ENCODE results near the gene OCA2. TPM values are rescaled to one million over a fixed set of nuclear protein-coding genes. Genes with fewer than 3 reads are reported as not detected.

Gene OCA2
- total RNA-seq, 1 experiment from 2014 or later = 0.13 TPM

- intact Hi-C loops (cut with micrococcal nuclease; ENCODE audit: unreplicated experiment) (no loop called here), in situ Hi-C loops (cut with HindIII; ENCODE audit: low pct_unique_long_range_greater_than_20kb, low sequenced_read_pairs) (no loop called here)
- Histone ChIP-seq H3K27ac (ENCODE audit: low read length) (no peak overlapping the region), H3K27me3 (ENCODE audit: control insufficient read depth, insufficient read depth, low read length) (no peaks in the 10 kb centered on the region), H3K4me1 (ENCODE audit: control insufficient read depth, insufficient read depth, low read length) (no peaks in the 10 kb centered on the region), H3K9me3 (ENCODE audit: control insufficient read depth, insufficient read depth, low read depth, low read length) (0 out of 2 replicates have a peak, but pooled peaks cover 5% of the 10 kb centered on the region), H3K36me3 (ENCODE audit: control insufficient read depth, insufficient read depth, low read length) (no peaks in the 10 kb centered on the region), H3K4me3 (ENCODE audit: low read depth in 2 of 2, low read length in 2 of 2) (no peak overlapping the region)
- BruUV-seq (replicated peaks) = no TSS peak
- no peak for DNase-seq (ENCODE audit: low read depth, low spot score)
- ChIA-PET CTCF (no interaction called here), POLR2A (no interaction called here)
- no peak for ATAC-seq
- TF ChIP-seq POLR2AphosphoS5 (IDR thresholded peaks at IDR 0.05; ENCODE audit: low read depth, low read length) (no peak), CTCF (IDR thresholded peaks at IDR 0.05) (no peak), TCF7L2 (IDR thresholded peaks at IDR 0.05; ENCODE audit: low read depth, low read length) (no peak), SIN3A (IDR thresholded peaks at IDR 0.05; ENCODE audit: borderline replicate concordance, insufficient read depth, low read depth, low read length) (no peak)
- TF ChIP-seq, protein P1, sequence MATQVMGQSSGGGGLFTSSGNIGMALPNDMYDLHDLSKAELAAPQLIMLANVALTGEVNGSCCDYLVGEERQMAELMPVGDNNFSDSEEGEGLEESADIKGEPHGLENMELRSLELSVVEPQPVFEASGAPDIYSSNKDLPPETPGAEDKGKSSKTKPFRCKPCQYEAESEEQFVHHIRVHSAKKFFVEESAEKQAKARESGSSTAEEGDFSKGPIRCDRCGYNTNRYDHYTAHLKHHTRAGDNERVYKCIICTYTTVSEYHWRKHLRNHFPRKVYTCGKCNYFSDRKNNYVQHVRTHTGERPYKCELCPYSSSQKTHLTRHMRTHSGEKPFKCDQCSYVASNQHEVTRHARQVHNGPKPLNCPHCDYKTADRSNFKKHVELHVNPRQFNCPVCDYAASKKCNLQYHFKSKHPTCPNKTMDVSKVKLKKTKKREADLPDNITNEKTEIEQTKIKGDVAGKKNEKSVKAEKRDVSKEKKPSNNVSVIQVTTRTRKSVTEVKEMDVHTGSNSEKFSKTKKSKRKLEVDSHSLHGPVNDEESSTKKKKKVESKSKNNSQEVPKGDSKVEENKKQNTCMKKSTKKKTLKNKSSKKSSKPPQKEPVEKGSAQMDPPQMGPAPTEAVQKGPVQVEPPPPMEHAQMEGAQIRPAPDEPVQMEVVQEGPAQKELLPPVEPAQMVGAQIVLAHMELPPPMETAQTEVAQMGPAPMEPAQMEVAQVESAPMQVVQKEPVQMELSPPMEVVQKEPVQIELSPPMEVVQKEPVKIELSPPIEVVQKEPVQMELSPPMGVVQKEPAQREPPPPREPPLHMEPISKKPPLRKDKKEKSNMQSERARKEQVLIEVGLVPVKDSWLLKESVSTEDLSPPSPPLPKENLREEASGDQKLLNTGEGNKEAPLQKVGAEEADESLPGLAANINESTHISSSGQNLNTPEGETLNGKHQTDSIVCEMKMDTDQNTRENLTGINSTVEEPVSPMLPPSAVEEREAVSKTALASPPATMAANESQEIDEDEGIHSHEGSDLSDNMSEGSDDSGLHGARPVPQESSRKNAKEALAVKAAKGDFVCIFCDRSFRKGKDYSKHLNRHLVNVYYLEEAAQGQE (IDR thresholded peaks at IDR 0.05; ENCODE audit: insufficient read depth in 1 of 2, low read depth in 2 of 2, low read length in 1 of 2) = no peak
Measured at GRCh38 chr15:27863000-27863399, 236.1 kb downstream of the OCA2 start.

DNA sequence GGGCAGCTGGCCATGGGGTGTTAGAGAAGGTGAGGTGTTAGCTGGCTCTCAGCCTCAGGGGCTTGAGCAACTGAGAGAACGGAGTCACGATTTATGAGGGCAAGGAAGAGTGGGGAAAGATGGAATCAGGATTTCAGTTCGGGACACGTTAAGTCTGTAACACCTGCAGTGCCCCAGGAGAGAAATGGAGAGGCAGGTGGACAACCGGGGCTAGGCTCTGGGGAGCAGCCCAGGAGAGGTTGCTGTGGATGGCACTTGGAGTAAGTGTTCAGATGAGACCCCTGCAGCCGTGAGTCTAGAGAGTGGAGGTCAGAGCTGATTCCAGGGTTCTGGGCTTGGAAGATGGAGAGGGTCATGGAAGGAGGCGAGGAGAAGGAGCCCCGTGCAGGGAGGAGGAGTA, 237.9 kb downstream of the OCA2 start:
- CTCF ChIA-PET = no interaction called here
- ATAC-seq (no peak), DNase-seq (ENCODE audit: low read depth, low spot score) (no peak)
- Histone ChIP-seq H3K27ac (ENCODE audit: low read length) (no peak overlapping the region), H3K4me1 (ENCODE audit: control insufficient read depth, insufficient read depth, low read length) (no peaks in the 10 kb centered on the region), H3K36me3 (ENCODE audit: control insufficient read depth, insufficient read depth, low read length) (no peaks in the 10 kb centered on the region), H3K9me3 (ENCODE audit: control insufficient read depth, insufficient read depth, low read depth, low read length) (peaks cover 10% of the 10 kb centered on the region; the same call in 1 of the 2 replicates), H3K27me3 (ENCODE audit: control insufficient read depth, insufficient read depth, low read length) (no peaks in the 10 kb centered on the region), H3K4me3 (ENCODE audit: low read depth in 2 of 2, low read length in 2 of 2) (no peak overlapping the region)
- BruUV-seq (replicated peaks) = no TSS peak
- intact Hi-C loops (cut with micrococcal nuclease; ENCODE audit: unreplicated experiment) (no loop called here), in situ Hi-C loops (cut with HindIII; ENCODE audit: low pct_unique_long_range_greater_than_20kb, low sequenced_read_pairs) (no loop called here)
- POLR2A ChIA-PET = no interaction called here
- TF ChIP-seq CTCF (IDR thresholded peaks at IDR 0.05) (no peak), POLR2AphosphoS5 (IDR thresholded peaks at IDR 0.05; ENCODE audit: low read depth, low read length) (no peak), SIN3A (IDR thresholded peaks at IDR 0.05; ENCODE audit: borderline replicate concordance, insufficient read depth, low read depth, low read length) (no peak), TCF7L2 (IDR thresholded peaks at IDR 0.05; ENCODE audit: low read depth, low read length) (no peak)
- TF ChIP-seq, protein P1 (IDR thresholded peaks at IDR 0.05; ENCODE audit: insufficient read depth in 1 of 2, low read depth in 2 of 2, low read length in 1 of 2) = no peak

Measured in Panc1 (cell line).